Parathyroid adenoma (tissue), 2 donors: ENCODE measurements around the gene SPINT2.
A peak's percentile ranks its signal among the peaks of the same experiment; 100 is the strongest.
"Not testable (repeated sequence)": the region's sequence is repeated elsewhere in the genome, so short reads cannot be mapped to it uniquely, and the experiment has no call there.

ENCODE experiments used
- H2AFZ ChIP-seq: fragments of 300-600 bp; sonication (generic); one replicate; pipeline ENCODE4 v1.7.0; 2017; ENCODE audit warnings: antibody characterized with exemption, mild to moderate bottlenecking
- H3K27ac ChIP-seq: fragments of 300-600 bp; sonication (generic); one replicate; pipeline ENCODE4 v1.7.0; 2017
- H3K27me3 ChIP-seq: fragments of 300-600 bp; sonication (generic); one replicate; pipeline ENCODE4 v1.7.0; 2017; ENCODE audit warnings: low read length; ENCODE audit not compliant: control insufficient read depth, insufficient read depth
- H3K36me3 ChIP-seq: fragments of 300-600 bp; sonication (generic); one replicate; pipeline ENCODE4 v1.7.0; 2017; ENCODE audit warnings: low read length; ENCODE audit not compliant: control insufficient read depth, insufficient read depth
- H3K4me1 ChIP-seq: fragments of 300-600 bp; sonication (generic); one replicate; pipeline ENCODE4 v1.7.0; 2017; ENCODE audit warnings: control low read depth
- H3K4me2 ChIP-seq: fragments of 300-600 bp; sonication (generic); one replicate; pipeline ENCODE4 v1.7.0; 2017; ENCODE audit warnings: low read length
- H3K4me3 ChIP-seq: fragments of 300-600 bp; sonication (generic); one replicate; pipeline ENCODE4 v1.7.0; 2017; ENCODE audit warnings: low read depth, low read length
- H3K79me2 ChIP-seq: fragments of 300-600 bp; sonication (generic); one replicate; pipeline ENCODE4 v1.7.0; 2017; ENCODE audit warnings: control low read depth
- H3K9ac ChIP-seq: fragments of 300-600 bp; sonication (generic); one replicate; pipeline ENCODE4 v1.7.0; 2017; ENCODE audit warnings: mild to moderate bottlenecking
- H3K9me3 ChIP-seq: fragments of 300-600 bp; sonication (generic); one replicate; pipeline ENCODE4 v1.7.0; 2017; ENCODE audit warnings: low read length; ENCODE audit not compliant: control insufficient read depth
- CTCF ChIP-seq: fragments of 300-600 bp; sonication (generic); IDR thresholded peaks from one replicate; pipeline ENCODE4 v1.7.0; 2017; ENCODE audit warnings: antibody characterized with exemption, mild to moderate bottlenecking
- donor health status: primary hyperparathyroidism.

The SPINT2 gene

GRCh38 chr19:38252385-38252784 is 12.0 kb upstream of the SPINT2 start:
- no peaks in the 10 kb centered on the region for H3K9me3 ChIP-seq
- no peak for TF ChIP-seq CTCF
- H3K36me3 ChIP-seq: no peaks in the 10 kb centered on the region
- H3K9ac ChIP-seq: no peak overlapping the region
- no peak overlapping the region for H3K4me3 ChIP-seq
- no peaks in the 10 kb centered on the region for H3K79me2 ChIP-seq
- H3K27ac ChIP-seq: peak overlapping the region; percentile 80
- H2AFZ ChIP-seq: no peak overlapping the region
- no peaks in the 10 kb centered on the region for H3K27me3 ChIP-seq
- H3K4me1 ChIP-seq: peaks cover 9% of the 10 kb centered on the region
- no peak overlapping the region for H3K4me2 ChIP-seq

- Histone ChIP-seq H3K27me3 (no peaks in the 10 kb centered on the region), H3K36me3 (no peaks in the 10 kb centered on the region), H3K4me3 (no peak overlapping the region), H3K9me3 (no peaks in the 10 kb centered on the region), H3K79me2 (no peaks in the 10 kb centered on the region), H3K9ac (no peak overlapping the region), H3K27ac (peak overlapping the region; percentile 80), H2AFZ (no peak overlapping the region), H3K4me2 (no peak overlapping the region), H3K4me1 (peaks cover 9% of the 10 kb centered on the region)
- no peak for TF ChIP-seq CTCF
Observed at GRCh38 chr19:38252941-38253691, 11.3 kb upstream of the SPINT2 start.

- no peak overlapping the region for H3K4me2 ChIP-seq
- H3K36me3 ChIP-seq: no peaks in the 10 kb centered on the region
- no peak overlapping the region for H3K4me3 ChIP-seq
- H3K9ac ChIP-seq: no peak overlapping the region
- H3K9me3 ChIP-seq: no peaks in the 10 kb centered on the region
- no peak for TF ChIP-seq CTCF
- H3K79me2 ChIP-seq: no peaks in the 10 kb centered on the region
- H3K4me1 ChIP-seq: peaks cover 9% of the 10 kb centered on the region
- no peaks in the 10 kb centered on the region for H3K27me3 ChIP-seq
- H2AFZ ChIP-seq: no peak overlapping the region
- peak overlapping the region; percentile 80 for H3K27ac ChIP-seq
Observed at GRCh38 chr19:38253788-38254187, 10.6 kb upstream of the SPINT2 start.

GRCh38 chr19:38255383-38256014 is 8.9 kb upstream of the SPINT2 start:
- H3K4me2 ChIP-seq: peak overlapping the region; percentile 57
- H3K9me3 ChIP-seq: no peaks in the 10 kb centered on the region
- H3K27ac ChIP-seq: no peak overlapping the region
- no peaks in the 10 kb centered on the region for H3K36me3 ChIP-seq
- H3K27me3 ChIP-seq: no peaks in the 10 kb centered on the region
- H2AFZ ChIP-seq: no peak overlapping the region
- no peak for TF ChIP-seq CTCF
- no peaks in the 10 kb centered on the region for H3K79me2 ChIP-seq
- H3K9ac ChIP-seq: no peak overlapping the region
- peak overlapping the region; percentile 31 for H3K4me3 ChIP-seq
- peaks cover 8% of the 10 kb centered on the region for H3K4me1 ChIP-seq

GRCh38 chr19:38261942-38262341 is 2.4 kb upstream of the SPINT2 start:
- H3K4me1 ChIP-seq, H3K4me2 ChIP-seq, H2AFZ ChIP-seq, H3K27me3 ChIP-seq, H3K4me3 ChIP-seq, H3K9ac ChIP-seq, H3K36me3 ChIP-seq, H3K9me3 ChIP-seq, H3K27ac ChIP-seq: not testable (repeated sequence)
- peaks cover 14% of the 10 kb centered on the region for H3K79me2 ChIP-seq
